GM20000 (cell line): ENCODE data around the gene SEMA5A.

Experiments used
- DNase-seq: peaks from one replicate; pipeline ENCODE4 v3.0.0; 2012; ENCODE audit warnings: low spot score
- TF ChIP-seq, protein P1 (sequence below): IDR thresholded peaks from 2 replicates; pipeline ENCODE4 v1.5.1; 2012; ENCODE audit warnings: mild to moderate bottlenecking, control low read depth; ENCODE audit errors: extremely low read depth, missing control alignments

SEMA5A gene

DNA sequence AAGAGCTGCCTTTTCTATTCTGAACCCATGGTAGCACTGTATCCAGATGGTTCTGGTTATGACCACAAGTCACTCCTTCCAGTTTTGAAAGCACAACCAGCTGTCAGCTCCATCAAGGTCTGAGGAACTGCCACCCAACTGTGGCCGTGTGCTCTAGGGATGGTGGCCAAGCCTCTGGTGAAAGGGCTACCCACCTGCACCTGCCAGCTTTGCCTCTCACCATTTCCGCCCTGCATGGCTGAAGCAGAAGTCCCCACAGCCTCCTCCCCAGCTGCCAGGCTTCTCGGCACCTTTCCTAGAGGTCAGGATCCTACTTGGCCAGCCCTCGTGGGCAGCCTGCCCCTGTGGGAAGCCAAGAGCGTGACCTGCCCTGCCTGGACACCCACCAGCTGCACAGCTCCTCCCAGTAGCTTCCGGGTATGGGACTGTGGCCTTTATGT lies 16.8 kb downstream of the SEMA5A start:
- TF ChIP-seq, protein P1, sequence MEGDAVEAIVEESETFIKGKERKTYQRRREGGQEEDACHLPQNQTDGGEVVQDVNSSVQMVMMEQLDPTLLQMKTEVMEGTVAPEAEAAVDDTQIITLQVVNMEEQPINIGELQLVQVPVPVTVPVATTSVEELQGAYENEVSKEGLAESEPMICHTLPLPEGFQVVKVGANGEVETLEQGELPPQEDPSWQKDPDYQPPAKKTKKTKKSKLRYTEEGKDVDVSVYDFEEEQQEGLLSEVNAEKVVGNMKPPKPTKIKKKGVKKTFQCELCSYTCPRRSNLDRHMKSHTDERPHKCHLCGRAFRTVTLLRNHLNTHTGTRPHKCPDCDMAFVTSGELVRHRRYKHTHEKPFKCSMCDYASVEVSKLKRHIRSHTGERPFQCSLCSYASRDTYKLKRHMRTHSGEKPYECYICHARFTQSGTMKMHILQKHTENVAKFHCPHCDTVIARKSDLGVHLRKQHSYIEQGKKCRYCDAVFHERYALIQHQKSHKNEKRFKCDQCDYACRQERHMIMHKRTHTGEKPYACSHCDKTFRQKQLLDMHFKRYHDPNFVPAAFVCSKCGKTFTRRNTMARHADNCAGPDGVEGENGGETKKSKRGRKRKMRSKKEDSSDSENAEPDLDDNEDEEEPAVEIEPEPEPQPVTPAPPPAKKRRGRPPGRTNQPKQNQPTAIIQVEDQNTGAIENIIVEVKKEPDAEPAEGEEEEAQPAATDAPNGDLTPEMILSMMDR: no peak

DNA sequence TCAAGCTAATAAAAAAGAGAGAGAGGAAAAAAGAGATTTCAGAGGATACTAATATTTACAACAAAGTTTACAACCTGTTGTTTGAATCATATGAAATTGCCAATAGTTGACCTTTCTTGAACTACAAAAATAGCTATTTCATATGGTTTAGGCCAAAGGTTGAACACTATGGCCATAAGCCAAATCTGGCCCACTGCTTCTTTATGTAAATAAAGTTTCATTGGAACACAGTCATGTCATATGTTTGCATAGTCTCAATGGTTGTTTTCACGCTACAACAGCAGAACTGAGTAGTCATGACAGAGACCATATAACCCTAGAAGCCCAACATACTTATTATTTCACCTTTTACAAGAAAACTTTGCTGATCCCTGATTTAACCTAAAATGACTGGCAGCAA lies 20.9 kb downstream of the SEMA5A start:
- no peak for DNase-seq
- TF ChIP-seq, protein P1: no peak

More for the DNA sequence above, 16.8 kb downstream of the SEMA5A start:
- DNase-seq: no peak

DNA sequence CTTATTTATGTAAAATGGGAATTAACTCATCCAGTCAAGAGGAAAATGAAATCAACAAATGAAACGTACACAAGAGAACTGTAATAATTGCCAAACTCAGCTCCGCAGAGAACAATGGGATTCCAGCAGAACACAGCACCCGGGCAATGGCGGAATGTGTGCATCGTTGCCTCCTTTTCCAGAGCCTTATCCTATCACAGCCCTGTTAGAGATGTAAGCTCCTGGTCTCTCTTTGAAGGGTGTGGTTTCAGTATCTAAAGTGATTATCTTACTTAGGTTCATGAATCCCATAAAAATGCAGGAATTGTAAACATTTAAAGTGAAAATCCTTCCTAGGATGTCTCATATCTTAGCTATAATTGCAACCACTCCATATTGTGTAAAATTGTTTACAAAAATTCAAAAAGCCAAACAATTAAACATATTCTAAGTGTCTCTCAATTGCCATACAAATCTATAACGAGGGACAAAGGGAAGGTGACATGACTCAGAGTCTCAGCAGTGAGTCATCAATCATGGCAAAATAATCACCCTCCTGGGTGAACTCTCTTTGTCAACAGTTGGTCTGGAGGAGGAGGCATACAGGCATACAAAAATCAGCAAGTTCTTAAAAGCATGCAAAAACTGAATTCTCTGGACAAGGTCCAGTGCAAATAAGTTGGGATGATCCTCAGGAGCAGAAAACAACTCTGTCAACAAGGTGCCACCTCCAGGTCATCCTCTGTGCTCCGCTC lies 22.6 kb downstream of the SEMA5A start:
- no peak for DNase-seq
- TF ChIP-seq, protein P1: no peak

GRCh38 chr5:9519537-9519936 lies 26.3 kb downstream of the SEMA5A start:
- TF ChIP-seq, protein P1: no peak
- DNase-seq: peak; percentile 25

DNA sequence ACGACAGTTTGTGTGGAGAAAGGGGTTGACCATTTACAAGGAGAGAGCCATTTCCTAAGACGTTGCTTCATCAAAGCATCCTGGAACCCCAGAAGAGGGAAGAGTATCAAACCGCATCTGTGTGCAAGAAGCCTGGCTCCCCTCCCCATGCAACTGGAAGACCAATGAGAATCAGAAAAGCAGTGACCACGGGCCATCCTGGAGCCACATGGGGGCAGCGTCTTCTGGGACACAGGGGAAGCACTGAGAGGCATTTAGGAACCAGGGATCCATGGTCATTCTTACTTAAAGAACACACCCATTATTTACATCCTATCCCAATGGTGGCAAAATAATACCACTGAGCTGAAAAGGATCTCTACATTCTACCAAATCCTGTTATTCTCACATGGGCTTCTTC lies 29.3 kb downstream of the SEMA5A start:
- TF ChIP-seq, protein P1: no peak
- DNase-seq: no peak

DNA sequence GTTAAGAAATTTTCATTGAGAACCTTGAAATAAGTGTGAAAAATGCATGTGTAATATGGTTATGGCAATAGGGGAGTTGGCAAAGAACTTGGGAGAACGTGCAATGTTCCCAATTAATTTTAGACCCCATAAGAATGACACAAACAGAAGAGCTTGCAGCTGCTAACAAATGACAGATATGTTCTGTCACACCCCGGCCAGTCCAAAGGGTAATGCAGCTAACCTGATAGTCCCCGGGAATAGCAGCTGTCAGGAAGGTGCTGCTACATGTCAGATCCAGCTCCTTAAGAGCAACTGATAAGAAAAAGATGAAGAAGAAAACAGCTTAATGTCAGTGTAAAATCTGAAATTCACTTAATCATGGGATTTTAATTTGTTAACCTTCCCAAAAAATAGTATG lies 30.4 kb downstream of the SEMA5A start:
- TF ChIP-seq, protein P1: no peak

GRCh38 chr5:9514968-9515367 lies 30.9 kb downstream of the SEMA5A start:
- DNase-seq: no peak
- TF ChIP-seq, protein P1: no peak

More for the DNA sequence above, 30.4 kb downstream of the SEMA5A start:
- no peak for DNase-seq
